HL-60 (cell line): ENCODE measurements around the gene ANLN.

Source experiments
- CTCF ChIP-seq: IDR thresholded peaks from one replicate; pipeline ENCODE4 v1.5.1; 2011; ENCODE audit warnings: low read length, control low read depth, inconsistent platforms; ENCODE audit not compliant: insufficient read depth
- GABPA ChIP-seq: IDR thresholded peaks from 2 replicates; pipeline ENCODE4 v1.6.1; 2012; ENCODE audit warnings: low read depth
- POLR2AphosphoS5 ChIP-seq: IDR thresholded peaks from 2 replicates; pipeline ENCODE4 v1.6.1; 2012; ENCODE audit warnings: low read depth
- SPI1 ChIP-seq: IDR thresholded peaks from 2 replicates; pipeline ENCODE4 v1.6.1; 2012; ENCODE audit warnings: low read depth, mild to moderate bottlenecking, borderline replicate concordance
- TF ChIP-seq, protein P1 (sequence below): IDR thresholded peaks from 2 replicates; pipeline ENCODE4 v1.6.1; 2012; ENCODE audit warnings: low read depth; ENCODE audit not compliant: insufficient replicate concordance

- TF ChIP-seq CTCF (no peak), SPI1 (no peak), POLR2AphosphoS5 (no peak), GABPA (no peak)
- TF ChIP-seq, protein P1, sequence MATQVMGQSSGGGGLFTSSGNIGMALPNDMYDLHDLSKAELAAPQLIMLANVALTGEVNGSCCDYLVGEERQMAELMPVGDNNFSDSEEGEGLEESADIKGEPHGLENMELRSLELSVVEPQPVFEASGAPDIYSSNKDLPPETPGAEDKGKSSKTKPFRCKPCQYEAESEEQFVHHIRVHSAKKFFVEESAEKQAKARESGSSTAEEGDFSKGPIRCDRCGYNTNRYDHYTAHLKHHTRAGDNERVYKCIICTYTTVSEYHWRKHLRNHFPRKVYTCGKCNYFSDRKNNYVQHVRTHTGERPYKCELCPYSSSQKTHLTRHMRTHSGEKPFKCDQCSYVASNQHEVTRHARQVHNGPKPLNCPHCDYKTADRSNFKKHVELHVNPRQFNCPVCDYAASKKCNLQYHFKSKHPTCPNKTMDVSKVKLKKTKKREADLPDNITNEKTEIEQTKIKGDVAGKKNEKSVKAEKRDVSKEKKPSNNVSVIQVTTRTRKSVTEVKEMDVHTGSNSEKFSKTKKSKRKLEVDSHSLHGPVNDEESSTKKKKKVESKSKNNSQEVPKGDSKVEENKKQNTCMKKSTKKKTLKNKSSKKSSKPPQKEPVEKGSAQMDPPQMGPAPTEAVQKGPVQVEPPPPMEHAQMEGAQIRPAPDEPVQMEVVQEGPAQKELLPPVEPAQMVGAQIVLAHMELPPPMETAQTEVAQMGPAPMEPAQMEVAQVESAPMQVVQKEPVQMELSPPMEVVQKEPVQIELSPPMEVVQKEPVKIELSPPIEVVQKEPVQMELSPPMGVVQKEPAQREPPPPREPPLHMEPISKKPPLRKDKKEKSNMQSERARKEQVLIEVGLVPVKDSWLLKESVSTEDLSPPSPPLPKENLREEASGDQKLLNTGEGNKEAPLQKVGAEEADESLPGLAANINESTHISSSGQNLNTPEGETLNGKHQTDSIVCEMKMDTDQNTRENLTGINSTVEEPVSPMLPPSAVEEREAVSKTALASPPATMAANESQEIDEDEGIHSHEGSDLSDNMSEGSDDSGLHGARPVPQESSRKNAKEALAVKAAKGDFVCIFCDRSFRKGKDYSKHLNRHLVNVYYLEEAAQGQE = no peak
These were observed 51.8 kb downstream of the ANLN start for GRCh38 chr7:36441344-36442022.
